IPS-NIHi11 (cell line): ENCODE data around the gene MCF2L.
"Not testable (repeated sequence)": the region's sequence is repeated elsewhere in the genome, so short reads cannot be mapped to it uniquely, and the experiment has no call there.

Experiments
- DNase-seq: peaks from one replicate; pipeline ENCODE4 v3.0.0; 2012; ENCODE audit warnings: mixed read lengths, low spot score

MCF2L gene

GRCh38 chr13:113050734-113051431 lies 81.9 kb downstream of the MCF2L start:
- peak; percentile 65 for DNase-seq

GRCh38 chr13:113051641-113052040 lies 82.6 kb downstream of the MCF2L start:
- DNase-seq: no peak

GRCh38 chr13:113052206-113052605 lies 83.2 kb downstream of the MCF2L start:
- DNase-seq: no peak

- no peak for DNase-seq
These were observed 84.0 kb downstream of the MCF2L start for GRCh38 chr13:113052971-113053370.

GRCh38 chr13:113053376-113053775 lies 84.4 kb downstream of the MCF2L start:
- no peak for DNase-seq

GRCh38 chr13:113053801-113054604 lies 85.0 kb downstream of the MCF2L start:
- no peak for DNase-seq

GRCh38 chr13:113057084-113057483 lies 88.1 kb downstream of the MCF2L start:
- DNase-seq: no peak

GRCh38 chr13:113057559-113057958 lies 88.5 kb downstream of the MCF2L start:
- DNase-seq: not testable (repeated sequence)

- DNase-seq: no peak
These were observed 89.3 kb downstream of the MCF2L start for GRCh38 chr13:113058129-113058987.

- no peak for DNase-seq
These were observed 90.2 kb downstream of the MCF2L start for GRCh38 chr13:113058988-113059850.

- DNase-seq: peak; percentile 65
These were observed 90.9 kb downstream of the MCF2L start for GRCh38 chr13:113059891-113060290.

GRCh38 chr13:113060557-113061270 lies 91.7 kb downstream of the MCF2L start:
- no peak for DNase-seq

- no peak for DNase-seq
These were observed 92.2 kb downstream of the MCF2L start for GRCh38 chr13:113061271-113061625.

- no peak for DNase-seq
These were observed 92.9 kb downstream of the MCF2L start for GRCh38 chr13:113061796-113062425.

GRCh38 chr13:113062691-113063090 lies 93.7 kb downstream of the MCF2L start:
- no peak for DNase-seq

GRCh38 chr13:113063091-113063491 lies 94.1 kb downstream of the MCF2L start:
- DNase-seq: no peak

GRCh38 chr13:113064000-113064533 lies 95.1 kb downstream of the MCF2L start:
- DNase-seq: no peak

GRCh38 chr13:113064534-113065405 lies 95.8 kb downstream of the MCF2L start:
- DNase-seq: no peak
